Measurements from ENCODE around the gene DTX3.
"Not testable (repeated sequence)": the region's sequence is repeated elsewhere in the genome, so short reads cannot be mapped to it uniquely, and the experiment has no call there.

DTX3 gene

DNA sequence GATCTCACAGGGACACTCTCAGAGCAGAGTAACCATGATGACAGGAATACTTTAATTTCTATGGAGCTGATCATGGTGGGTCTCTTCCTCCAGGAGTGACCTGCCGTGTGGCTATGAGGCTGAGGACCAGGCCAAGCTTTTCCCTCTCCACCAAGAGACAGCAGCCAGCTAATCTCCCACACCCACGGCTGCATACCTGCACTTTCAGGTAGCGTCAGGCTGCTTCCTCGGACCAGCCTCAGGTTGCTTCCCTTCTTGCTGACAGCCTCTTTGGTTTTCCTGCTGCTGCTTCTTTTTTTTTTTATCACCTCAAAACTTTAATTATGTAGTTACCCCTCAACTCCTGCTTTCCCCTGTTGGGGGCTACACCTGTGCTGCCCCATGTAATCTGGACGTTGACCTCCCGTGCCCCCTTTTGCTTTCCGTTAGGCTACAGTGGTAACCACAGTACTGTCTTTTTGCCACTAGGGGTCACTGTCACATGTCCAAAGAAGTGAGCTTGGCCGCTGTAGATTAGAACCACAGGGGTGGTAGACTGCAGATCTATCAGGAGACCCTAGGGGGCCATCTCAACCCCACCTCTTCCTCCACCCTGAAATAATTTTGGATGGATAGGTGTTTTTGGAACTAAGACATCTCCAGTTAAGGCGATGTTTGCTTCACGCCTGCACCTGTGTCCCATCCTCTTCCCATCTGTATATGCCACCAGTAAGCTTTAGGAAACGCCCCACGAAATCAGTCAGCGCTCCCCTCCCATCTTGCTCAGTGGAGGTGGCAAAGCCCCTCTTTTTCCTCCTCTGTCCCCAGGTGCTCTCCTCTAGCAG, 21.4 kb upstream of the DTX3 start:
- Histone ChIP-seq H3K4me3 (ENCODE audit: insufficient read length, low read depth) (no peak overlapping the region), H3K9ac (ENCODE audit: insufficient read length, low read depth) (no peak overlapping the region), H3K27me3 (ENCODE audit: insufficient read depth, insufficient read length) (no peaks in the 10 kb centered on the region), H3K4me1 (ENCODE audit: insufficient read depth, insufficient read length) (peaks cover 2% of the 10 kb centered on the region), H3K36me3 (ENCODE audit: insufficient read depth, insufficient read length, low read length) (peaks cover 3% of the 10 kb centered on the region), H3K9me3 (ENCODE audit: insufficient read depth, low read length) (no peaks in the 10 kb centered on the region)
- peak; percentile 82 for DNase-seq (ENCODE audit: low read depth, low spot score)
- TF ChIP-seq YY1 (IDR thresholded peaks at IDR 0.05; ENCODE audit: insufficient read depth, insufficient read length) (no peak), SUZ12 (IDR thresholded peaks at IDR 0.05; ENCODE audit: extremely low read depth, insufficient read depth, insufficient read length) (no peak), ZNF274 (IDR thresholded peaks at IDR 0.05; ENCODE audit: low read depth, low read length) (no peak)

DNA sequence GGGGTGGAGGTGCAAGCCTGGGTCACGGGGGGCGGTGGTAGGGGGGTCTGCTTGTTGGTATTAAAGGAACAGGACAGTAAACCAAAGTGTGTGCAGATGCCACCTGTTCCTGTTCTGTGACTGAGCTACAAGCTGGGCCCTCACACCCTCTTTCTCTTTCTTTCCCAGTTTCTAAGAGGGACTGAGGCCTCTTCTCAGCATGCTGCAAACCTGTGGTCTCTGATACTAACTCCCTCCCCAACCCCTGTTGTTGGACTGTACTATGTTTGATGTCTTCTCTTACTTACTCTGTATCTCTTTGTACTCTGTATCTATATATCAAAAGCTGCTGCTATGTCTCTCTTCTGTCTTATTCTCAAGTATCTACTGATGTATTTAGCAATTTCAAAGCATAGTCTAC, 20.6 kb upstream of the DTX3 start:
- H3K4me1 ChIP-seq (ENCODE audit: insufficient read depth, insufficient read length): peaks cover 2% of the 10 kb centered on the region
- DNase-seq (ENCODE audit: low read depth, low spot score): no peak
- no peak overlapping the region for H3K9ac ChIP-seq (ENCODE audit: insufficient read length, low read depth)
- H3K27me3 ChIP-seq (ENCODE audit: insufficient read depth, insufficient read length): no peaks in the 10 kb centered on the region
- H3K9me3 ChIP-seq (ENCODE audit: insufficient read depth, low read length): no peaks in the 10 kb centered on the region
- H3K36me3 ChIP-seq (ENCODE audit: insufficient read depth, insufficient read length, low read length): no peaks in the 10 kb centered on the region
- TF ChIP-seq SUZ12 (IDR thresholded peaks at IDR 0.05; ENCODE audit: extremely low read depth, insufficient read depth, insufficient read length) (no peak), YY1 (IDR thresholded peaks at IDR 0.05; ENCODE audit: insufficient read depth, insufficient read length) (no peak), ZNF274 (IDR thresholded peaks at IDR 0.05; ENCODE audit: low read depth, low read length) (no peak)
- H3K4me3 ChIP-seq (ENCODE audit: insufficient read length, low read depth): no peak overlapping the region

GRCh38 chr12:57584690-57585089, 19.9 kb upstream of the DTX3 start:
- H3K4me1 ChIP-seq (ENCODE audit: insufficient read depth, insufficient read length): peaks cover 2% of the 10 kb centered on the region
- no peaks in the 10 kb centered on the region for H3K9me3 ChIP-seq (ENCODE audit: insufficient read depth, low read length)
- no peak for DNase-seq (ENCODE audit: low read depth, low spot score)
- H3K27me3 ChIP-seq (ENCODE audit: insufficient read depth, insufficient read length): no peaks in the 10 kb centered on the region
- TF ChIP-seq ZNF274 (IDR thresholded peaks at IDR 0.05; ENCODE audit: low read depth, low read length): no peak
- TF ChIP-seq YY1 (IDR thresholded peaks at IDR 0.05; ENCODE audit: insufficient read depth, insufficient read length): no peak
- no peak for TF ChIP-seq SUZ12 (IDR thresholded peaks at IDR 0.05; ENCODE audit: extremely low read depth, insufficient read depth, insufficient read length)
- no peaks in the 10 kb centered on the region for H3K36me3 ChIP-seq (ENCODE audit: insufficient read depth, insufficient read length, low read length)
- H3K4me3 ChIP-seq (ENCODE audit: insufficient read length, low read depth): no peak overlapping the region
- no peak overlapping the region for H3K9ac ChIP-seq (ENCODE audit: insufficient read length, low read depth)

DNA sequence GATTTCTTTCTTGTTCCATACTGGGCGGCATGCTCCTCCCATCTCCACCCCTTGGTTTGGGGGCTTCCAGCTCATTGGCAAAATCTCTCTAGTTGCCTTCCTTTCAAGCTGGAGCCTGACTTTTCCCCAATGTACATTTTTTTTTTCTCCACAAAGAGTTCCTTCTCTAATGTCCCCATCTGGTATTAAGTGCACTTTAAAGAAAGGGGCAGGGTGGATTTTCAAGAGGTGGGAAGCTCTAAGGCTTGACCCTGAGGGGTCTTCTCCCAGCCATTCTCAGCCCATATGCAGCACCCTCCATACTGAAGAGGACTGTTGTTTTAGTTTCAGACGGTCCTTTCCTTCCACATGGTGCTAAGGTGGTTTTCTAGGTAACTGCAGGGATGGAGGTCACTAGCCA, 19.5 kb upstream of the DTX3 start:
- H3K9ac ChIP-seq (ENCODE audit: insufficient read length, low read depth): no peak overlapping the region
- DNase-seq (ENCODE audit: low read depth, low spot score): no peak
- no peak overlapping the region for H3K4me3 ChIP-seq (ENCODE audit: insufficient read length, low read depth)
- no peaks in the 10 kb centered on the region for H3K9me3 ChIP-seq (ENCODE audit: insufficient read depth, low read length)
- no peaks in the 10 kb centered on the region for H3K27me3 ChIP-seq (ENCODE audit: insufficient read depth, insufficient read length)
- H3K36me3 ChIP-seq (ENCODE audit: insufficient read depth, insufficient read length, low read length): no peaks in the 10 kb centered on the region
- no peak for TF ChIP-seq ZNF274 (IDR thresholded peaks at IDR 0.05; ENCODE audit: low read depth, low read length)
- TF ChIP-seq YY1 (IDR thresholded peaks at IDR 0.05; ENCODE audit: insufficient read depth, insufficient read length): no peak
- TF ChIP-seq SUZ12 (IDR thresholded peaks at IDR 0.05; ENCODE audit: extremely low read depth, insufficient read depth, insufficient read length): no peak
- H3K4me1 ChIP-seq (ENCODE audit: insufficient read depth, insufficient read length): peaks cover 2% of the 10 kb centered on the region

DNA sequence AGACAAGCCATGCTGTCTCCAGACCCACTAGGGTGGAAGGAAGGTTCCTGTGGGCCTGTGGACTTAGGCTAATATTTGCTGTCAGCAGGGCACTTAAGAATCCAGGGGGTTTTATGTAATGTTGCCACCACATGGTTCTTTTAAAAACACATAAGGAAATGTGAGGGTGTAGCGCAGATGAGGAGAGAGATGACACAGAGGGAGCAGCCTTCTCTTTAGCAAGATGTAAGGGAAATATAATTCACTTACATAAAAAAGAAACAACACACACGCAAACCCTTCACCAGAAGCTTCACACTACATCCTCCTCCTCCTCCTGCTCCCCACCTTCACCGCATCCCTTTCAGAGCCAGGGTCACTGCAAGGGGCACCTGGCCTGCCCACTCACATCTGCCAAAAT, 18.5 kb upstream of the DTX3 start:
- H3K9ac ChIP-seq (ENCODE audit: insufficient read length, low read depth): no peak overlapping the region
- TF ChIP-seq YY1 (IDR thresholded peaks at IDR 0.05; ENCODE audit: insufficient read depth, insufficient read length): no peak
- TF ChIP-seq ZNF274 (IDR thresholded peaks at IDR 0.05; ENCODE audit: low read depth, low read length): no peak
- TF ChIP-seq SUZ12 (IDR thresholded peaks at IDR 0.05; ENCODE audit: extremely low read depth, insufficient read depth, insufficient read length): no peak
- H3K9me3 ChIP-seq (ENCODE audit: insufficient read depth, low read length): no peaks in the 10 kb centered on the region
- no peak overlapping the region for H3K4me3 ChIP-seq (ENCODE audit: insufficient read length, low read depth)
- H3K4me1 ChIP-seq (ENCODE audit: insufficient read depth, insufficient read length): no peaks in the 10 kb centered on the region
- no peak for DNase-seq (ENCODE audit: low read depth, low spot score)
- H3K27me3 ChIP-seq (ENCODE audit: insufficient read depth, insufficient read length): no peaks in the 10 kb centered on the region
- H3K36me3 ChIP-seq (ENCODE audit: insufficient read depth, insufficient read length, low read length): no peaks in the 10 kb centered on the region

GRCh38 chr12:57586832-57587429, 17.7 kb upstream of the DTX3 start:
- H3K4me1 ChIP-seq (ENCODE audit: insufficient read depth, insufficient read length): no peaks in the 10 kb centered on the region
- no peaks in the 10 kb centered on the region for H3K9me3 ChIP-seq (ENCODE audit: insufficient read depth, low read length)
- TF ChIP-seq YY1 (IDR thresholded peaks at IDR 0.05; ENCODE audit: insufficient read depth, insufficient read length): no peak
- no peak for TF ChIP-seq ZNF274 (IDR thresholded peaks at IDR 0.05; ENCODE audit: low read depth, low read length)
- TF ChIP-seq SUZ12 (IDR thresholded peaks at IDR 0.05; ENCODE audit: extremely low read depth, insufficient read depth, insufficient read length): no peak
- H3K27me3 ChIP-seq (ENCODE audit: insufficient read depth, insufficient read length): no peaks in the 10 kb centered on the region
- no peak overlapping the region for H3K4me3 ChIP-seq (ENCODE audit: insufficient read length, low read depth)
- H3K9ac ChIP-seq (ENCODE audit: insufficient read length, low read depth): no peak overlapping the region
- no peak for DNase-seq (ENCODE audit: low read depth, low spot score)
- H3K36me3 ChIP-seq (ENCODE audit: insufficient read depth, insufficient read length, low read length): no peaks in the 10 kb centered on the region

- H3K9me3 ChIP-seq (ENCODE audit: insufficient read depth, low read length); H3K27me3 ChIP-seq (ENCODE audit: insufficient read depth, insufficient read length); H3K4me3 ChIP-seq (ENCODE audit: insufficient read length, low read depth); H3K4me1 ChIP-seq (ENCODE audit: insufficient read depth, insufficient read length); H3K9ac ChIP-seq (ENCODE audit: insufficient read length, low read depth); DNase-seq (ENCODE audit: low read depth, low spot score); H3K36me3 ChIP-seq (ENCODE audit: insufficient read depth, insufficient read length, low read length): not testable (repeated sequence)
Measured at GRCh38 chr12:57588951-57589610, 15.5 kb upstream of the DTX3 start.
